ENCODE data around the gene GPHB5.

GRCh38 chr14:63296060-63296563, 22.6 kb downstream of the GPHB5 start:
- no peak for TF ChIP-seq CTCF (IDR thresholded peaks at IDR 0.05; ENCODE audit: borderline replicate concordance, extremely low read depth, low read length, poor library complexity, severe bottlenecking)
- no peak for TF ChIP-seq EZH2 (IDR thresholded peaks at IDR 0.05; ENCODE audit: borderline replicate concordance, low read depth, low read length, severe bottlenecking)
